HCT116 (cell line): ENCODE measurements around the gene DCP1B. TPM values are rescaled to one million over a fixed set of nuclear protein-coding genes. Genes with fewer than 3 reads are reported as not detected.

Experiments
- ATAC-seq: fragments of 200-7000 bp; cut with Tn5 transposase; 2 replicates; pipeline ENCODE4 v1.9.1; 2020; ENCODE audit warnings: mild to moderate bottlenecking, moderate library complexity
- BruUV-seq: library from RNA; stranded (reverse); fragments of 400-500 nt; replicated peaks from 2 replicates; lab custom pipeline; 2021; lab: Mats Ljungman, UMichigan
- CTCF ChIA-PET: fragments of 300-600 bp; sonication (Branson Sonifier 250); formaldehyde crosslinking; loops from one replicate; lab custom pipeline; 2021; ENCODE audit warnings: antibody characterized with exemption; lab: Charles Lee
- POLR2A ChIA-PET: fragments of 300-600, 350-600 bp; sonication (Branson Sonifier 250); formaldehyde crosslinking; loops from one replicate; lab custom pipeline; 2021; ENCODE audit warnings: antibody characterized with exemption; lab: Charles Lee
- RAD21 ChIA-PET, 2 experiments: fragments of 300-600 bp; sonication (Branson Sonifier 250); formaldehyde crosslinking; loops; one replicate each; lab custom pipeline; 2023; ENCODE audit warnings: low total read pairs in 2 of 2; ENCODE audit not compliant: uncharacterized antibody in 2 of 2, unreplicated experiment in 2 of 2, low non-redundant PET in 1 of 2; lab: Charles Lee
- DNase-seq: peaks from one replicate; pipeline ENCODE4 v3.0.0-alpha.2; 2010; ENCODE audit warnings: low read depth, low spot score
- H2AFZ ChIP-seq: fragments of 200-600 bp; shearing (Covaris generic), sonication (generic); 2 replicates; pipeline ENCODE4 v1.6.1; 2017; ENCODE audit warnings: low read depth, mixed run types, mixed read lengths, antibody characterized with exemption, low read length; ENCODE audit not compliant: poor library complexity, severe bottlenecking
- H3K27ac ChIP-seq: 2 replicates; pipeline ENCODE4 v1.5.1; 2012; ENCODE audit warnings: low read depth, low read length
- H3K27me3 ChIP-seq: fragments of 200-600 bp; sonication (generic); 2 replicates; pipeline ENCODE4 v1.6.1; 2016; ENCODE audit warnings: mixed run types, low read length, mixed read lengths; ENCODE audit not compliant: insufficient read depth
- H3K36me3 ChIP-seq, 2 experiments: fragments of 200-500 bp in 1 of 2; fragments of 200-600 bp in 1 of 2; sonication (Bioruptor generic) in 1 of 2; sonication (generic) in 1 of 2; 2 replicates each; pipeline versions ENCODE4 v1.5.1 to v1.6.1; 2014 to 2016; ENCODE audit warnings: low read length in 2 of 2, inconsistent platforms in 1 of 2, mixed read lengths in 1 of 2, mixed run types in 1 of 2; ENCODE audit not compliant: insufficient read depth in 2 of 2, control insufficient read depth in 1 of 2
- H3K4me1 ChIP-seq, 2 experiments: fragments of 200-600 bp in 1 of 2; sonication (generic) in 1 of 2; 2 replicates each; pipeline versions ENCODE4 v1.5.1 to v1.6.1; 2012 to 2017; ENCODE audit warnings: low read length in 2 of 2, inconsistent platforms in 1 of 2, mild to moderate bottlenecking in 1 of 2, mixed read lengths in 1 of 2, mixed run types in 1 of 2, moderate library complexity in 1 of 2; ENCODE audit not compliant: insufficient read depth in 2 of 2, control insufficient read depth in 1 of 2
- H3K4me2 ChIP-seq: fragments of 200-600 bp; sonication (generic); 2 replicates; pipeline ENCODE4 v1.6.1; 2017; ENCODE audit warnings: mixed run types, low read length, mixed read lengths
- H3K4me3 ChIP-seq, 2 experiments: fragments of 200-600 bp in 1 of 2; sonication (generic) in 1 of 2; replicated peaks in 1 of 2; 2 replicates each; pipeline ENCODE4 v1.5.1; 2011 to 2016; ENCODE audit warnings: low read length in 2 of 2, control low read depth in 1 of 2, low read depth in 1 of 2, mild to moderate bottlenecking in 1 of 2, mixed read lengths in 1 of 2, mixed run types in 1 of 2
- H3K79me2 ChIP-seq: fragments of 200-600 bp; sonication (generic); 2 replicates; pipeline ENCODE4 v1.6.1; 2017; ENCODE audit warnings: mild to moderate bottlenecking, mixed run types, low read length, moderate library complexity, mixed read lengths; ENCODE audit not compliant: insufficient read depth
- H3K9ac ChIP-seq: fragments of 200-600 bp; sonication (generic); 2 replicates; pipeline ENCODE4 v1.6.1; 2016; ENCODE audit warnings: low read length, mixed read lengths
- H3K9me2 ChIP-seq: fragments of 200-600 bp; sonication (generic), shearing (Covaris generic); 2 replicates; pipeline ENCODE4 v1.6.1; 2017; ENCODE audit warnings: mixed run types, mild to moderate bottlenecking, moderate library complexity; ENCODE audit not compliant: insufficient read depth
- H3K9me3 ChIP-seq, 2 experiments: fragments of 200-500 bp in 1 of 2; fragments of 200-600 bp in 1 of 2; sonication (Bioruptor generic) in 1 of 2; sonication (generic) in 1 of 2; 2 replicates each; pipeline ENCODE4 v1.6.1; 2014 to 2017; ENCODE audit warnings: low read length in 2 of 2, mixed read lengths in 2 of 2, inconsistent platforms in 1 of 2, low read depth in 1 of 2, mild to moderate bottlenecking in 1 of 2, mixed run types in 1 of 2, moderate library complexity in 1 of 2; ENCODE audit not compliant: control insufficient read depth in 1 of 2, insufficient read depth in 1 of 2
- H4K20me1 ChIP-seq: fragments of 200-600 bp; sonication (generic), shearing (Covaris generic); 2 replicates; pipeline ENCODE4 v1.6.1; 2017; ENCODE audit warnings: mixed run types, mild to moderate bottlenecking, moderate library complexity; ENCODE audit not compliant: insufficient read depth
- CBX3 ChIP-seq: IDR thresholded peaks from 2 replicates; pipeline ENCODE4 v1.6.1; 2012; ENCODE audit warnings: low read depth
- CEBPB ChIP-seq: IDR thresholded peaks from 2 replicates; pipeline ENCODE4 v1.6.1; 2012; ENCODE audit warnings: low read depth
- EGR1 ChIP-seq: IDR thresholded peaks from 2 replicates; pipeline ENCODE4 v1.6.1; 2012; ENCODE audit warnings: low read depth
- EZH2phosphoT487 ChIP-seq: fragments of 200-600 bp; IDR thresholded peaks from 2 replicates; pipeline ENCODE4 v1.6.1; 2018; ENCODE audit warnings: antibody characterized with exemption, borderline replicate concordance
- JUND ChIP-seq: IDR thresholded peaks from 2 replicates; pipeline ENCODE4 v1.6.1; 2012
- POLR2A ChIP-seq: IDR thresholded peaks from 2 replicates; pipeline ENCODE4 v1.7.0; 2011; ENCODE audit warnings: borderline replicate concordance; ENCODE audit not compliant: insufficient read depth, insufficient read length; ENCODE audit errors: extremely low read depth
- POLR2AphosphoS5 ChIP-seq: IDR thresholded peaks from 2 replicates; pipeline ENCODE4 v1.6.1; 2011; ENCODE audit warnings: mild to moderate bottlenecking, low read depth, low read length, moderate library complexity
- RAD21 ChIP-seq: IDR thresholded peaks from 2 replicates; pipeline ENCODE4 v1.6.1; 2012; ENCODE audit warnings: low read depth, mild to moderate bottlenecking
- SIN3A ChIP-seq: IDR thresholded peaks from 2 replicates; pipeline ENCODE4 v1.6.1; 2012; ENCODE audit warnings: low read depth
- SRF ChIP-seq: IDR thresholded peaks from 2 replicates; pipeline ENCODE4 v1.6.1; 2012; ENCODE audit warnings: low read depth
- TCF7L2 ChIP-seq: IDR thresholded peaks from 2 replicates; pipeline ENCODE4 v1.7.0; 2011; ENCODE audit warnings: borderline replicate concordance, inconsistent platforms; ENCODE audit not compliant: insufficient read depth, insufficient read length; ENCODE audit errors: extremely low read depth
- YY1 ChIP-seq: IDR thresholded peaks from 2 replicates; pipeline ENCODE4 v1.6.1; 2011; ENCODE audit warnings: low read length, low read depth, moderate library complexity, mild to moderate bottlenecking; ENCODE audit not compliant: insufficient replicate concordance; ENCODE audit errors: extremely low read depth
- ZBTB33 ChIP-seq: IDR thresholded peaks from 2 replicates; pipeline ENCODE4 v1.6.1; 2011; ENCODE audit warnings: mild to moderate bottlenecking, low read length, moderate library complexity; ENCODE audit not compliant: insufficient replicate concordance; ENCODE audit errors: extremely low read depth
- ZFX ChIP-seq: fragments of 450-650 bp; IDR thresholded peaks from 2 replicates; pipeline ENCODE4 v1.6.1; 2017
- ZNF274 ChIP-seq: fragments of 200-500 bp; sonication (Bioruptor generic); IDR thresholded peaks from 2 replicates; pipeline ENCODE4 v1.6.1; 2014; ENCODE audit warnings: mild to moderate bottlenecking, low read depth, low read length, inconsistent platforms
- intact Hi-C: fragments of 100-400 bp; cut with micrococcal nuclease; formaldehyde crosslinking; loops from 2 replicates; pipeline ENCODE4 v1.10.0; 2022
- total RNA-seq: library from RNA; stranded (reverse); gene quantifications from one replicate; pipeline ENCODE4 v1.2.1, GENCODE V29; 2021; ENCODE audit not compliant: unreplicated experiment
- TF ChIP-seq, protein P1 (sequence below), 3 experiments: fragments of 200-600 bp in 1 of 3; sonication (generic) in 1 of 3; IDR thresholded peaks in 2 of 3; conservative IDR thresholded peaks in 1 of 3; 2 replicates each; pipeline ENCODE4 v1.5.1; 2012 to 2017; ENCODE audit warnings: low read depth in 2 of 3, low read length in 2 of 3, antibody characterized with exemption in 1 of 3, borderline replicate concordance in 1 of 3, control low read depth in 1 of 3, mild to moderate bottlenecking in 1 of 3, mixed read lengths in 1 of 3, mixed run types in 1 of 3, moderate library complexity in 1 of 3; ENCODE audit not compliant: insufficient read depth in 1 of 3
- TF ChIP-seq, protein P2 (sequence below): IDR thresholded peaks from 2 replicates; pipeline ENCODE4 v1.6.1; 2012; ENCODE audit warnings: low read depth
- TF ChIP-seq, protein P3 (sequence below): IDR thresholded peaks from 2 replicates; pipeline ENCODE4 v1.6.1; 2012
- TF ChIP-seq, protein P4 (sequence below): IDR thresholded peaks from 2 replicates; pipeline ENCODE4 v1.6.1; 2012

Gene DCP1B
- total RNA-seq, 1 experiment from 2014 or later, result 13.8 TPM

GRCh38 chr12:2013527-2014223 is 9.4 kb upstream of the DCP1B start:
- no peak for ATAC-seq
- H3K4me2 ChIP-seq, result no peak overlapping the region

More at GRCh38 chr12:2013527-2014223, 9.4 kb upstream of the DCP1B start:
- Histone ChIP-seq H3K36me3 (no peaks in the 10 kb centered on the region), H4K20me1 (no peaks in the 10 kb centered on the region), H3K27me3 (no peaks in the 10 kb centered on the region), H3K4me3 (no peak overlapping the region), H2AFZ (no peak overlapping the region), H3K27ac (no peak overlapping the region), H3K4me1 (0 out of 4 replicates have a peak, but pooled peaks cover 0 to 4% of the 10 kb centered on the region in 2 experiments), H3K9me2 (no peaks in the 10 kb centered on the region), H3K9ac (no peak overlapping the region), H3K79me2 (no peaks in the 10 kb centered on the region), H3K9me3 (no peaks in the 10 kb centered on the region)
- intact Hi-C loops, result no loop called here
- BruUV-seq, result no TSS peak
- ChIA-PET POLR2A (no interaction called here), CTCF (no interaction called here), RAD21 (no interaction called here)
- no peak for DNase-seq
- TF ChIP-seq RAD21 (no peak), EZH2phosphoT487 (no peak), ZBTB33 (no peak), ZFX (no peak), JUND (no peak), TCF7L2 (no peak), POLR2AphosphoS5 (no peak), CBX3 (no peak), SRF (no peak), EGR1 (no peak), POLR2A (no peak), ZNF274 (no peak), YY1 (no peak), SIN3A (no peak), CEBPB (no peak)
- TF ChIP-seq, protein P1, sequence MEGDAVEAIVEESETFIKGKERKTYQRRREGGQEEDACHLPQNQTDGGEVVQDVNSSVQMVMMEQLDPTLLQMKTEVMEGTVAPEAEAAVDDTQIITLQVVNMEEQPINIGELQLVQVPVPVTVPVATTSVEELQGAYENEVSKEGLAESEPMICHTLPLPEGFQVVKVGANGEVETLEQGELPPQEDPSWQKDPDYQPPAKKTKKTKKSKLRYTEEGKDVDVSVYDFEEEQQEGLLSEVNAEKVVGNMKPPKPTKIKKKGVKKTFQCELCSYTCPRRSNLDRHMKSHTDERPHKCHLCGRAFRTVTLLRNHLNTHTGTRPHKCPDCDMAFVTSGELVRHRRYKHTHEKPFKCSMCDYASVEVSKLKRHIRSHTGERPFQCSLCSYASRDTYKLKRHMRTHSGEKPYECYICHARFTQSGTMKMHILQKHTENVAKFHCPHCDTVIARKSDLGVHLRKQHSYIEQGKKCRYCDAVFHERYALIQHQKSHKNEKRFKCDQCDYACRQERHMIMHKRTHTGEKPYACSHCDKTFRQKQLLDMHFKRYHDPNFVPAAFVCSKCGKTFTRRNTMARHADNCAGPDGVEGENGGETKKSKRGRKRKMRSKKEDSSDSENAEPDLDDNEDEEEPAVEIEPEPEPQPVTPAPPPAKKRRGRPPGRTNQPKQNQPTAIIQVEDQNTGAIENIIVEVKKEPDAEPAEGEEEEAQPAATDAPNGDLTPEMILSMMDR (IDR thresholded peaks at IDR 0.05 in 2 of 3, conservative IDR thresholded peaks at IDR 0.05 in 1 of 3; ENCODE audit: borderline replicate concordance in 1 of 3, insufficient read depth in 1 of 3, low read depth in 2 of 3, low read length in 2 of 3), result no peak
- TF ChIP-seq, protein P2, sequence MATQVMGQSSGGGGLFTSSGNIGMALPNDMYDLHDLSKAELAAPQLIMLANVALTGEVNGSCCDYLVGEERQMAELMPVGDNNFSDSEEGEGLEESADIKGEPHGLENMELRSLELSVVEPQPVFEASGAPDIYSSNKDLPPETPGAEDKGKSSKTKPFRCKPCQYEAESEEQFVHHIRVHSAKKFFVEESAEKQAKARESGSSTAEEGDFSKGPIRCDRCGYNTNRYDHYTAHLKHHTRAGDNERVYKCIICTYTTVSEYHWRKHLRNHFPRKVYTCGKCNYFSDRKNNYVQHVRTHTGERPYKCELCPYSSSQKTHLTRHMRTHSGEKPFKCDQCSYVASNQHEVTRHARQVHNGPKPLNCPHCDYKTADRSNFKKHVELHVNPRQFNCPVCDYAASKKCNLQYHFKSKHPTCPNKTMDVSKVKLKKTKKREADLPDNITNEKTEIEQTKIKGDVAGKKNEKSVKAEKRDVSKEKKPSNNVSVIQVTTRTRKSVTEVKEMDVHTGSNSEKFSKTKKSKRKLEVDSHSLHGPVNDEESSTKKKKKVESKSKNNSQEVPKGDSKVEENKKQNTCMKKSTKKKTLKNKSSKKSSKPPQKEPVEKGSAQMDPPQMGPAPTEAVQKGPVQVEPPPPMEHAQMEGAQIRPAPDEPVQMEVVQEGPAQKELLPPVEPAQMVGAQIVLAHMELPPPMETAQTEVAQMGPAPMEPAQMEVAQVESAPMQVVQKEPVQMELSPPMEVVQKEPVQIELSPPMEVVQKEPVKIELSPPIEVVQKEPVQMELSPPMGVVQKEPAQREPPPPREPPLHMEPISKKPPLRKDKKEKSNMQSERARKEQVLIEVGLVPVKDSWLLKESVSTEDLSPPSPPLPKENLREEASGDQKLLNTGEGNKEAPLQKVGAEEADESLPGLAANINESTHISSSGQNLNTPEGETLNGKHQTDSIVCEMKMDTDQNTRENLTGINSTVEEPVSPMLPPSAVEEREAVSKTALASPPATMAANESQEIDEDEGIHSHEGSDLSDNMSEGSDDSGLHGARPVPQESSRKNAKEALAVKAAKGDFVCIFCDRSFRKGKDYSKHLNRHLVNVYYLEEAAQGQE, result no peak
- TF ChIP-seq, protein P3, sequence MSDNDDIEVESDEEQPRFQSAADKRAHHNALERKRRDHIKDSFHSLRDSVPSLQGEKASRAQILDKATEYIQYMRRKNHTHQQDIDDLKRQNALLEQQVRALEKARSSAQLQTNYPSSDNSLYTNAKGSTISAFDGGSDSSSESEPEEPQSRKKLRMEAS, result no peak
- TF ChIP-seq, protein P4, sequence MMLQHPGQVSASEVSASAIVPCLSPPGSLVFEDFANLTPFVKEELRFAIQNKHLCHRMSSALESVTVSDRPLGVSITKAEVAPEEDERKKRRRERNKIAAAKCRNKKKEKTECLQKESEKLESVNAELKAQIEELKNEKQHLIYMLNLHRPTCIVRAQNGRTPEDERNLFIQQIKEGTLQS, result no peak
